Ovary (tissue), 3 donors: ENCODE results near the gene DPAGT1.

Source experiments
- CTCF ChIP-seq, 3 donors: fragments of 450-650 bp in 2 of 3; fragments of 200-600 bp in 1 of 3; IDR thresholded peaks; one replicate each; pipeline versions ENCODE4 v1.5.1 to v1.8.0; 2016 to 2022; ENCODE audit warnings: antibody characterized with exemption in 3 of 3, mild to moderate bottlenecking in 1 of 3
- EP300 ChIP-seq: sonication (generic); formaldehyde crosslinking; IDR thresholded peaks from one replicate; pipeline ENCODE4 v1.6.1; 2017; ENCODE audit warnings: antibody characterized with exemption
- POLR2A ChIP-seq: fragments of 450-650 bp; IDR thresholded peaks from one replicate; pipeline ENCODE4 v1.6.1; 2017; ENCODE audit warnings: antibody characterized with exemption, mild to moderate bottlenecking, moderate library complexity
- donor health status: DM: no; HTN: no; CAD: no.

GRCh38 chr11:119091966-119092879 is 9.4 kb downstream of the DPAGT1 start:
- TF ChIP-seq POLR2A (no peak), CTCF (IDR thresholded peaks at IDR 0.05) (no peak), EP300 (no peak)
